ENCODE measurements around the gene GATM. TPM values are rescaled to one million over a fixed set of nuclear protein-coding genes. Genes with fewer than 3 reads are reported as not detected.
"Not testable (repeated sequence)": the region's sequence is repeated elsewhere in the genome, so short reads cannot be mapped to it uniquely, and the experiment has no call there.

GATM gene
- total RNA-seq, 8 experiments from 2014 or later: 1.4 to 69.2 (median 16.3) TPM

GRCh38 chr15:45338417-45338816 lies 39.9 kb downstream of the GATM start:
- H3K27ac ChIP-seq: no peak overlapping the region
- in situ Hi-C loops (cut with MboI; ENCODE audit: low pct_unique_long_range_greater_than_20kb in 2 of 9, low sequenced_read_pairs in 9 of 9, unreplicated experiment in 9 of 9): no loop called here
- no peak for ATAC-seq (replicated peaks in 6 of 8)
- 0 to 100% (median 92%) methylated on average over 1 to 3 of the region's 3 CpGs; no CpG with 5 or more reads in 2 of the 10 experiments for WGBS, 10 experiments
- peaks cover 0 to 4% of the 10 kb centered on the region in 2 donors for H3K4me1 ChIP-seq (replicated peaks in 1 of 2)
- no peak overlapping the region for H3K4me3 ChIP-seq

GRCh38 chr15:45337224-45337623 lies 41.1 kb downstream of the GATM start:
- Histone ChIP-seq H3K4me1 (replicated peaks in 1 of 2) (peaks cover 0 to 6% of the 10 kb centered on the region in 2 donors), H3K27ac (no peak overlapping the region), H3K4me3 (no peak overlapping the region)
- in situ Hi-C loops (cut with MboI; ENCODE audit: low pct_unique_long_range_greater_than_20kb in 2 of 9, low sequenced_read_pairs in 9 of 9, unreplicated experiment in 9 of 9): no loop called here
- 0 to 100% (median 83%) methylated on average over 1 of the region's 1 CpG for WGBS, 10 experiments
- peak in 1 of 8 experiments; percentile 26 for ATAC-seq (replicated peaks in 6 of 8)

- H3K4me3 ChIP-seq: no peak overlapping the region
- H3K27ac ChIP-seq: no peak overlapping the region
- in situ Hi-C loops (cut with MboI; ENCODE audit: low pct_unique_long_range_greater_than_20kb in 2 of 9, low sequenced_read_pairs in 9 of 9, unreplicated experiment in 9 of 9): no loop called here
- WGBS, 10 experiments: 0 to 75% (median 45%) methylated on average over 1 to 2 of the region's 3 CpGs; no CpG with 5 or more reads in 6 of the 10 experiments
- peaks cover 8 to 11% of the 10 kb centered on the region in 2 donors for H3K4me1 ChIP-seq (replicated peaks in 1 of 2)
- peak; percentile 41 to 99 (median 86) for ATAC-seq (replicated peaks in 6 of 8)
These were observed 44.8 kb downstream of the GATM start for GRCh38 chr15:45333550-45333949.

GRCh38 chr15:45332694-45333093 lies 45.6 kb downstream of the GATM start:
- no peak for ATAC-seq (replicated peaks in 6 of 8)
- no peak overlapping the region for H3K4me3 ChIP-seq
- WGBS, 10 experiments: 45 to 100% (median 88%) methylated on average over 1 to 12 of the region's 12 CpGs
- H3K4me1 ChIP-seq (replicated peaks in 1 of 2): peaks cover 11 to 12% of the 10 kb centered on the region in 2 donors
- H3K27ac ChIP-seq: no peak overlapping the region
- in situ Hi-C loops (cut with MboI; ENCODE audit: low pct_unique_long_range_greater_than_20kb in 2 of 9, low sequenced_read_pairs in 9 of 9, unreplicated experiment in 9 of 9): no loop called here

- Histone ChIP-seq H3K4me3 (no peak overlapping the region), H3K27ac (no peak overlapping the region), H3K4me1 (replicated peaks in 1 of 2) (peaks cover 11 to 17% of the 10 kb centered on the region in 2 donors)
- WGBS, 10 experiments: 0 to 100% (median 57%) methylated on average over 1 to 4 of the region's 4 CpGs
- no peak for ATAC-seq (replicated peaks in 6 of 8)
- in situ Hi-C loops (cut with MboI; ENCODE audit: low pct_unique_long_range_greater_than_20kb in 2 of 9, low sequenced_read_pairs in 9 of 9, unreplicated experiment in 9 of 9): no loop called here
These were observed 46.4 kb downstream of the GATM start for GRCh38 chr15:45331972-45332371.

- Histone ChIP-seq H3K27ac (peak overlapping the region in 1 of 2 donors; percentile 67), H3K4me1 (replicated peaks in 1 of 2) (peaks cover 17 to 25% of the 10 kb centered on the region in 2 donors), H3K4me3 (no peak overlapping the region)
- ATAC-seq (replicated peaks in 6 of 8): peak in 5 of 8 experiments; percentile 13 to 43 (median 31)
- in situ Hi-C loops (cut with MboI; ENCODE audit: low pct_unique_long_range_greater_than_20kb in 2 of 9, low sequenced_read_pairs in 9 of 9, unreplicated experiment in 9 of 9): no loop called here
- WGBS, 10 experiments: 0 to 81% (median 60%) methylated on average over 1 to 2 of the region's 2 CpGs; no CpG with 5 or more reads in 1 of the 10 experiments
These were observed 49.7 kb downstream of the GATM start for GRCh38 chr15:45328663-45329062.

GRCh38 chr15:45326741-45327140 lies 51.6 kb downstream of the GATM start:
- ATAC-seq (replicated peaks in 6 of 8): peak; percentile 89 to 100 (median 97)
- H3K4me3 ChIP-seq: no peak overlapping the region
- 0 to 48% (median 13%) methylated on average over 1 to 7 of the region's 7 CpGs; no CpG with 5 or more reads in 1 of the 10 experiments for WGBS, 10 experiments
- in situ Hi-C loops (cut with MboI; ENCODE audit: low pct_unique_long_range_greater_than_20kb in 2 of 9, low sequenced_read_pairs in 9 of 9, unreplicated experiment in 9 of 9): no loop called here
- H3K4me1 ChIP-seq (replicated peaks in 1 of 2): peaks cover 13 to 25% of the 10 kb centered on the region in 2 donors
- H3K27ac ChIP-seq: peak overlapping the region; percentile 58 to 78

- peaks cover 13 to 25% of the 10 kb centered on the region in 2 donors for H3K4me1 ChIP-seq (replicated peaks in 1 of 2)
- H3K27ac ChIP-seq: peak overlapping the region; percentile 58 to 78
- in situ Hi-C loops (cut with MboI; ENCODE audit: low pct_unique_long_range_greater_than_20kb in 2 of 9, low sequenced_read_pairs in 9 of 9, unreplicated experiment in 9 of 9): no loop called here
- H3K4me3 ChIP-seq: no peak overlapping the region
- ATAC-seq (replicated peaks in 6 of 8): peak in 2 of 8 experiments; percentile 20 to 46
- 0 to 40% (median 19%) methylated on average over 1 to 5 of the region's 5 CpGs; no CpG with 5 or more reads in 4 of the 10 experiments for WGBS, 10 experiments
These were observed 52.1 kb downstream of the GATM start for GRCh38 chr15:45326280-45326679.

GRCh38 chr15:45320581-45321205 lies 57.7 kb downstream of the GATM start:
- in situ Hi-C loops (cut with MboI; ENCODE audit: low pct_unique_long_range_greater_than_20kb in 2 of 9, low sequenced_read_pairs in 9 of 9, unreplicated experiment in 9 of 9): no loop called here
- 0 to 100% (median 64%) methylated on average over 1 to 3 of the region's 3 CpGs; no CpG with 5 or more reads in 2 of the 10 experiments for WGBS, 10 experiments
- H3K27ac ChIP-seq: no peak overlapping the region
- ATAC-seq (replicated peaks in 6 of 8): no peak
- no peaks in the 10 kb centered on the region for H3K4me1 ChIP-seq (replicated peaks in 1 of 2)
- no peak overlapping the region for H3K4me3 ChIP-seq

- 25 to 96% (median 71%) methylated on average over 1 to 7 of the region's 7 CpGs; no CpG with 5 or more reads in 1 of the 10 experiments for WGBS, 10 experiments
- no peak overlapping the region for H3K4me3 ChIP-seq
- in situ Hi-C loops (cut with MboI; ENCODE audit: low pct_unique_long_range_greater_than_20kb in 2 of 9, low sequenced_read_pairs in 9 of 9, unreplicated experiment in 9 of 9): no loop called here
- H3K27ac ChIP-seq: no peak overlapping the region
- no peak for ATAC-seq (replicated peaks in 6 of 8)
- H3K4me1 ChIP-seq (replicated peaks in 1 of 2): no peaks in the 10 kb centered on the region
These were observed 58.7 kb downstream of the GATM start for GRCh38 chr15:45319472-45320214.

- 6 to 96% (median 86%) methylated on average over 2 to 11 of the region's 13 CpGs; no CpG with 5 or more reads in 4 of the 10 experiments for WGBS, 10 experiments
- Histone ChIP-seq H3K4me1 (replicated peaks in 1 of 2) (no peaks in the 10 kb centered on the region), H3K27ac (no peak overlapping the region), H3K4me3 (no peak overlapping the region)
- in situ Hi-C loops (cut with MboI; ENCODE audit: low pct_unique_long_range_greater_than_20kb in 2 of 9, low sequenced_read_pairs in 9 of 9, unreplicated experiment in 9 of 9): no loop called here
- peak in 3 of 8 experiments; percentile 30 to 95 (median 78) for ATAC-seq (replicated peaks in 6 of 8)
These were observed 63.4 kb downstream of the GATM start for GRCh38 chr15:45314960-45315359.

- ATAC-seq (replicated peaks in 6 of 8); H3K4me1 ChIP-seq (replicated peaks in 1 of 2); in situ Hi-C loops (cut with MboI; ENCODE audit: low pct_unique_long_range_greater_than_20kb in 2 of 9, low sequenced_read_pairs in 9 of 9, unreplicated experiment in 9 of 9); H3K27ac ChIP-seq; H3K4me3 ChIP-seq: not testable (repeated sequence)
- no CpG with 5 or more reads among the region's 31 CpGs for WGBS, 10 experiments
These were observed 64.2 kb downstream of the GATM start for GRCh38 chr15:45314117-45314516.

All from motor neuron (in vitro differentiated cells).